ENCODE measurements around the gene SURF1.
"Not testable (repeated sequence)": the region's sequence is repeated elsewhere in the genome, so short reads cannot be mapped to it uniquely, and the experiment has no call there.

Gene SURF1

DNA sequence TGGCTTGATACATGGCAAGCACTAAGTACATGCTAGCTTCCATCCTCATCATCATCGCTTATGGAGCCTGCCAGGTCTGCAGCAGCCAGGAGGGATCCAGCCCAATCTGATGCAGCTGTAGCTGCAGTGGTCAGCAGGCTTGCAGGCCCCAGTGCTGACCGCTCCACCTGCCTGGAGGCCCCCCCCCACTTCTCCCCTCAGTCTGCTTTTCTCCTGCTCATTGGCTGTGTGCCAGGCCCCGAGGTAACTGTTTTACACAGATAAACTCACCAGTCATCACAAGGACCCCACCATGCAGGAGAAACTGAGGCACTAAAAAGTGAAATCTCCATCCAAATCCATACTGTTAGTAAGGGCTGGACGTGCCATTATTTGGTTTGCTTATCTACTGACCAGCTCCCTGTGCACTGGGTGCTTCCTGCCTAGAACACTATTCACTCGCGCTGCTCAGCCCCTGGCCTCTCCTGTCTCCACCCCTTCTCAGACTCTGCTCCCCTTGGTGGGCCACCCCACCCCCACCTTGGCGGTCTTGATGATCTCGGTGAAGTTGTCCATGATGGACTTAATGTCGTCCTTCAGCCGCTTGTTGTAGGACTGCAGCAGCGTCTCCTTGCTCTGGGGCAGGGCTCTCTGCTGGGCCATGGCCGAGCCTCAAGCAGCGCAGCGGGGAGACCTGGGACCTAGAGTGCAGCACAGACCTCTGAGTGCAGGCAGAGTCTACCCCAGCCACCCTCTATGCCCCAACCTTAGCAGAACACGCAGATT lies 10.1 kb downstream of the SURF1 start:
- in situ Hi-C loops (cut with HindIII; ENCODE audit: low sequenced_read_pairs), result no loop called here

DNA sequence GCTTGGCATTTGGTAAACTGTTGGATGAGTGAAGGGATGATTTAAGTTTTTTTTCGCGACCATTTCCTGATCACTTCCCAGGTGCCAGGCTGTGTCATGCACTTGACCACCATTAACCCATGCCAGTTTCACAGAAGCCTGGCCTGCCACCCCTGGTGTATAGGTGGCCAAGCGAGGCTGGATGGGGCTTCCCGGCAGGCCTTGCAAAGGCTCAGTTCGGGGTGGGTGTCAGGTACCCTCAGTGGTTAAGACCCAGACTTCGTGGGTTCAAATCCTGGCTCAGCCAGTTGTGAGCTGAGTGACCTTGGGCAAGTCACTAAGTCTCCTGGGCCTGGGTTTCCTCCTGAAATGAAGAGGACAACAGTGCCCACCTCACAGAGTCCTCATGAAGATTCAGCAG lies 10.7 kb downstream of the SURF1 start:
- in situ Hi-C loops (cut with HindIII; ENCODE audit: low sequenced_read_pairs), result no loop called here

DNA sequence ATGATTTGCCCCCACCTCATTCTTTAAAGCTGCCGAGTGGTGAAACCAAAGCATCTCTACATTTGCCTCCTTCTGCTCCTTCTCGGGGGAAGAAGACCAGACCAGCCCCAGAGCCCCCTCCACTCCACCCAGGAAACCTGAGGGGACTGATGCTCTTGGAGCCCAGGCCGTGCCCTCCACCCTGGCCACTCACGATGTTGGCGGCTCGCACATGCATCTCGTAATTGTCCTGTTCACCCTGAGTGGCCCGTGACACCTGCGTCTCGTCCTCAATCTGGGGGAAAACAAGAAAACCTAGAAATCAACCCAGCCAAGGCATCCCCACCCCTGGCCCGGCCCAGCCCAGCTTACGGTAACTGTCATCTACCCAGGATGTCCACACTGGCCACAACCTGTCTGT lies 11.3 kb downstream of the SURF1 start:
- in situ Hi-C loops (cut with HindIII; ENCODE audit: low sequenced_read_pairs), result no loop called here

DNA sequence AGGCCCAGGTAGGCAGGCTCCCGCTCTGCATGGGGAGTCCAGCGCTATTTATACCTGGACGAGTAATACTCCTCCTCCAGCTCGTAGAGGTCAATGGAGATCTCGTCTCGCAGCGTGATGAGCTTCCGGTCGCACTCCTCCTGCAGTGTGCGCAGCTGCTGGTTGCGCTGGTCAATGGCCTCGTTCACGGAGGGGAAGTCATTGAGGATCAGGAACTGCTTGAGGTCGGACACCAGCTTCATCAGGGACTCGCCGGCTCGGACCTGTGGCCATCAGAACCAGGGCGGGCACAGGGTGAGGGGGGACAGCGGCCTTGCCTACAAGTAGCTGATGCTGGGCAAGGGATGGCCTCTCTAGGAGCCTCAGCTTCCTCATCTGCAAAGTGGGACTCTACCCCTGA lies 12.2 kb downstream of the SURF1 start:
- in situ Hi-C loops (cut with HindIII; ENCODE audit: low sequenced_read_pairs), result no loop called here

DNA sequence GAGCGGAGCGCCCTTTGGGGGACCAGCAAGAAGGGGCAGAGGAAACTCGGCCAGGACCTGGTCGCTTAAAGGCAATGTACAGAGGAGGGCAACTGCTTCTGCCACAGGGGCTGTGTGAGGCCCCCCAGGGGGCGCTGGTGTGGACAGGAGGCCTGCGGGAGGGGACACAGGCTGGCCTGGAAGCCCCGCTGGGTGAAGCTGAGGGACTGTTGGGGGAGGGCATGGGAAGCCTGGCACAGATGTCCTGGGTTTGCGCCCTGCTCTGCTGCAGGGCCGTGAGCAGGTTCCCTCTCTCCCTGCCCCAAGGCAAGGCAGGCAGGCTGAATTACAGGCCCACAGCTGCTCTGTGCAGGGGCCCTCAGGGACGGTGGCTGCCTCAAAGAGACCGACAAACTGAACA lies 13.7 kb downstream of the SURF1 start:
- in situ Hi-C loops (cut with HindIII; ENCODE audit: low sequenced_read_pairs), result no loop called here

DNA sequence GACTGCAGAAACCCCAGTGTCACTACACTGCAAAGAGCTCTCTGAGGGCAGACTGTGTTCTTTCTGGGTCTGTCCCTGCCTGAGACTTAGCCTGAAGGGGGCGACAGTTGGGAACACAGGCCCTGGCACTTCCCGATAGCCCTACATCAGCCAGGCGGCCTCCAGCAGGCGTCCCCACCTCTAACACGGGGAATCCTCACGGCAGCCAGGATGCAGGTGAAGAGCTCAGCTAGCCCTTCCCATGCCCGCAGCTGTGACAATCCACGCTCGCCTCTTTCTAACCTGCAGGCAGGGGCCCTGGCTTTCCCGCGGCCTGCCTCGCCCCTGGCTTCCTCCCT lies 14.2 kb downstream of the SURF1 start:
- in situ Hi-C loops (cut with HindIII; ENCODE audit: low sequenced_read_pairs), result no loop called here

DNA sequence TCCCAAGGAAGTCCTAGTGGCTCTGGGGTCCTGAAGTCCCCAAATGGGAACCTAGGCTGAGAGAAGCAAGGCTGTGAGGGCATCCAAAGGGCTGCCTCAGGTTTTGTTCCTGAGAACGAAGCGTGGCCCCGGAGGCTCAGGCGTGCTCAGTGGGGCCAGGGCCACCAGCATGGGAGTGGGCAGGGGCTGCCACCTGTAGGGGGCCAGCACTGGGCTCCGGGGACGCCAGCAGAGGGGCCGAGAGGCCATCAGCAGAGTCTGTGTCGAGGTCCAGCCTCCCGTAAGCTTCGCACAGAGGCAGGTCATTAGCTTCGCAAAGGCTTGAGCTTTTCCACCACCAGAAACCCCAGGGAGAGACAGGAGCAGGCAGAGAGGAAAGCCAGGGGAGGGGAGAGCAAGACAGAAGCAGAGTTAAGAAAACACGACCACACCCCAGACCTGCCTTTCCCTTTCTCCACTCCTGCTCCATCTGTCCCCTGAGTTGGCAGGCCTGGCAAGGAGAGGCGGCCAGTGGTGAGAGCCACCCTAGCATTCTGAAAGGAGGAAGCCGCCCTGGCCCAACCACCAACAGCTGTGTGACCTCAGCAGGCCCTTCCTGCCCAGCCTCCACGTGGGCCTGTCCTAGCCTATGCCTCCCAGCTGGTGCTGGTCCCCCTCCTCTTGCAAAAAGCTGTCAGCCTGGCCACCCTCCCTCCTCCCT lies 14.8 kb downstream of the SURF1 start:
- in situ Hi-C loops (cut with HindIII; ENCODE audit: low sequenced_read_pairs), result no loop called here

DNA sequence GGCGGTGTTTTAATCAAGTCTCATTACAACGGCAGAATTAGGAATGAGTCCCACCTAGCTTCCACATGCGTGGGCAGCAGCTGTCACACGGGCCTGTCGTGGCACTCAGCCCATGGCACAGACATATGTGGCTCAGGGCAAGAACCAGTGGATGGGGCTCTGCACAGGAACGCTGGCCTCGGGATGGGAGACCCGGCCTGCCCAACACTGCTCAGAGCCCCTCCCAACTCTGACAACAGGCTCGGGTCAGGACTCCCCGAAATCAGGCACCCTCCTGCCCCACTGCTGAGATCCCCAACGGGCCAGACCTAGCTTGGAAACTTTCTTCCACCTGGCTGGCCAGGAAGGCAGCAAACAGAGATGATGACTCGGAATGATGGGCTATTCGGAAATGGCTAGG lies 15.4 kb downstream of the SURF1 start:
- in situ Hi-C loops (cut with HindIII; ENCODE audit: low sequenced_read_pairs), result no loop called here

DNA sequence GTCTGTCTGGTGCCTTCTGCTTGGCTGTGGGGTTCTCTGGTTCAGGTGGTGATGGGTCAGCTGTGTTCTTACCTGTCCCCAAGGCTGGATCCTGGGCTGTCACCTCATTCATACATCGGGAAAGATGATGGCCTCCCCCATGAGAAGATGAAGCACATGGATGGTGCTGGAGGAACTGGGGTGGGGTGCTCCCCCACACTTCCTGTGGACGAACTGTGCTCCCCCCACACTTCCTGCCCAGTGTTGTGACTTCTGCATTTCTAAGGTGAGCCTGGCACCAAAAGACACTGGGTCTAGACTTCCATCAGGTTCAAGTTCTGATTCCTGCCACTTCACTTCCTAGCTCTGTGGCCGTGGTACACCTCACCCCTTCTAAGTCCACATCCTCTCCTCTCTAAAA lies 16.0 kb downstream of the SURF1 start:
- in situ Hi-C loops (cut with HindIII; ENCODE audit: low sequenced_read_pairs), result no loop called here

DNA sequence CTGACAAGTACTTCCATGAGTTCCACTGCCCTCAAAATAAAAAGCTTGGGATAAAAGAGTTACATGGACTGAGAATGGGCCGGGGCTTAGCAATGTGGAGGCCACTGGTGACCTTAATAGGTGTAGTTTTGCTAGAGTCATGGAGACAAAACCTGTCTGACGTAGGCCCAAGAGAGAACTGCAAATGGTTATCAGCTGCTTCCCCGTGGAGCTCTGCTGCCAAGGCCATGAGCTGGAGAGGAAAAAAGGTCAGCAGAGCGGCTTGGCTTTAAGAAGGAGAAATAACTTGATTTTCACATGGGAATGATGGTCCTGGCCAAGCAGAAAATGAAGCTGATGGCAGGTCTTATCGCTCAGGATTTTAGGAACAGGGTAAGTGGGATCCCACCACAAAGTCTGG lies 16.6 kb downstream of the SURF1 start:
- in situ Hi-C loops (cut with HindIII; ENCODE audit: low sequenced_read_pairs), result no loop called here

DNA sequence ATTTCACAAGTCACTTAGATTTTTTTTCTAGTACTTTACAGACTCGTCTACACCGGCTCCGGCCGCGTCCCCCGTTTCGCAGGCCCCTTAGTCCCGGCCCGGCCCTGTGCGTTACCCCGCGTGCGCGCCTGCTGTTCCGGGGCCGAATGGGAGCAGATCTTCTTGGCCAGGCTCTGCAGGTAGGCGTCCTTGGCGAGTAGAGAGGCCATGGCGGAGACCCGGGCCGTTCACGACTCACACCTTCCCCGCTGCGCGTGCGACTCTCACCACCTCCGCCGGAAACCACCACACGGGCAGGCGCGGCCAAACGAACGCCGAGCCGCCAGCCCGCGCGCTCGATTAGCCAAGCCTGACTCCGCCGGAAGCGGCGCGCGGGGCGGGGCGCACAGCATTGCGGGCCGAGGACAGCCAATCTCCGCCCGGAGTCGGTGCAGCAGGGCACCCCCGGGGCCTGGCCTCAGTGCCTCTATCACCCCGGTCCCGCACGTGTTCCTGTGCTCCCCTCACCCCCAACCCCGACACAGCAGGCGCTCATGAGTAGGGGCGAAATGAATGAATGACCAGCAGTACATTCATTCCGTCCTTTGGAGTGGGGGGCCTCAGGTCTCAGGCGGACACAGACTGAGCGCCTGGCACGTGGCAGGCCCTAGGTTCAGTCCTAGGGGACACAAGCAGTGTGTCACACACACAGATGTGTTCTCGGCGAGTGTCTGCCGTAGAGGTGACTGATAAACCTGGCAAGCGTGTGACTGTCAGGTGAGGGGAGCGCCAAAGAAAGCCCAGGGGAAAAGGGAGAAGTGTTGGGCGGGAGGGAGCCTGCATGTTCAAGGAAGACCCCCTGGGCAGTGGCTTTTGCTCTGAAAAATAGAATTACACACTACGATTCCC lies 20.1 kb downstream of the SURF1 start, which contains the start of gene SURF6:
Gene SURF6, minus strand, starts transcription at position 265 of the 888 bp plus-strand sequence. Its CDS starts 56 bp downstream, at position 209.
- in situ Hi-C loops (cut with HindIII; ENCODE audit: low sequenced_read_pairs), result no loop called here

DNA sequence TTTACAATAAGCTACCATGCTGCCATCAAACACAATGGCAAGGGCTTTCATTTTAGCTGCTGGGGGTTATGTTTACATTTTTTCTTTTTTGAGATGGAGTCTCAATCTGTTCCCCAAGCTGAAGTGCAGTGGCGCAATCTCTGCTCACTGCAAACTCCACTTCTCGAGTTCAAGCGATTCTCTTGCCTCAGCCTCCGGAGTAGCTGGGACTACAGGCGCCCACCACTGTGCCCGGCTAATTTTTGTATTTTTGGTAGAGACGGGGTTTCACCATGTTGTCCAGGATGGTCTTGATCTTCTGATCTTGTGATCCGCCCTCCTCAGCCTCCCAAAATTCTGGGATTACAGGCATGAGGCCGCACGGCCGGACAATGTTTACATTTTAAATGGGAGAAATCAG lies 21.4 kb downstream of the SURF1 start:
- in situ Hi-C loops (cut with HindIII; ENCODE audit: low sequenced_read_pairs), result not testable (repeated sequence)

DNA sequence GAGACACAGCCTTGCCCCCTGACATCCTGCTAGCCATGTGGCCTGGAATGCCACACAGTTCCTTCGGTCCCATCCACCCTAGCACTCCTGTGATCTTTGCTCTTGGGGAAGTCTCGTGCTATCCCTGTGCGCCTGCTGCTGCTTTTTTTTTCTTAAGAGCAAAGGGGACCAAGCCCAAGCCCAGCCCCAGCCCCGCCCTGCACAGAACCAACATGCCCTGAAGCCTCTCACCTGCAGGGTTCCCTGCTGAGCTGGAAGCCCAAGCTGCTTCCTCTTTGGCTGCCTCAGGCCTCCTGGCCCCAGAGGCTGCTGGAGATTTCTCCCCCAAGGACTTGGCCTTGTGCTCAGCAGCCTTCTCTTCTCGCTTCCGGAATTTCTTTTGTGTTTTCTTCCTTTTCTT lies 22.1 kb downstream of the SURF1 start:
- in situ Hi-C loops (cut with HindIII; ENCODE audit: low sequenced_read_pairs), result no loop called here

DNA sequence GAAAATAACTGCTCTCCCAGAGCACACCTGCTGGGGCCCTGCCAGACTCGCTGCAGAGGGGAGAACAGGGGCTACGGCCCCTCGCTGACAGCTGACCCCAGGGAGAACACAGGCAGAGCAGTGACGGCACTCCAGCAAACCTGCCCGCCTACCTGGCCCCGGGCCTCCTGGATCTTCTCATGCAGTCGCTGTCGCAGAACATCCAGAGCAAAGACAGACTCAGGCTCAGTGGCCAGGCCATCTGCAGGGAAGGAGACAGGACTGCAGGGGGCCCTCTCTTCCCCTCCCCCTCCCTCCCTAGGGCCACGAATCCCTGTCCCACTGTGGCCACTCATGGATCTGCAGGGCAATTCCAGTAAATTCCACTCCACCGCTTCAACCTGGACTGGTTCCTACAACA lies 22.7 kb downstream of the SURF1 start:
- in situ Hi-C loops (cut with HindIII; ENCODE audit: low sequenced_read_pairs), result no loop called here

DNA sequence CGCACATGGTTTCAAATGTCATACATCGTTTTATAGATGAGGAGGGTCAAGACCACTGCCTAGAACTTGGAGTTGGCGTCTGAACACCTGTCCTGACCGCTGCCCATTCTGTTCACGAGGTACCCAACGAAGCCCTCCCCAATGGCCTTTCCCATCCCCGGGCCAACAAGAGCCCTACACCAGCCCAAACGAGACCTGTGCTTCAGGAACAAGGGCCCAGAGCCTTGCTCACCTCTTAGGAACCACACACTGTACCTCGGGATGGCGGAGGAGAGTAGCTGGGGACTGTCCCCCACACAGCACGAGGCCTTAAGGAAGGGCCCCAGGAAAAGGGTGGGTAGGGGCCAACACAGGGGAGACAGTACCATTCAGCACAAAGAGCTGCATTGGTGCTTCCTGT lies 23.3 kb downstream of the SURF1 start:
- in situ Hi-C loops (cut with HindIII; ENCODE audit: low sequenced_read_pairs), result no loop called here

DNA sequence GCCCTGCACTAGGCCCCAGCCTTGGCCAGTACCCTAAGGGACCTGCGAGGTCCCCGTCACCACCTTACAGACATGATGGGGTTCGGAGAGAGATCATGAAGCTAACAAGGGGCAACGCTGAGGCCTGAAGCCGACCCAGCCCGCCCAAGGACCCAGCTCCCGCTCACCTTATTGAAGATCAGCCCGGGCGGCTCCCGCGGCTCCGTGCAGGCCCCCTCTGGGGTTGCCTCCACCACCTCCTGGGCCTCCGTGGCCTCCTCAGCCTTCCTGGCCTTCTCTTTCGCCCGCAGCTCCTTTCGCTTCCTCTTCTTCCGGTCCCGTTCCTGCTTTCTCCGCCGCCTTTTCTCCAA lies 23.9 kb downstream of the SURF1 start:
- in situ Hi-C loops (cut with HindIII; ENCODE audit: low sequenced_read_pairs), result no loop called here

DNA sequence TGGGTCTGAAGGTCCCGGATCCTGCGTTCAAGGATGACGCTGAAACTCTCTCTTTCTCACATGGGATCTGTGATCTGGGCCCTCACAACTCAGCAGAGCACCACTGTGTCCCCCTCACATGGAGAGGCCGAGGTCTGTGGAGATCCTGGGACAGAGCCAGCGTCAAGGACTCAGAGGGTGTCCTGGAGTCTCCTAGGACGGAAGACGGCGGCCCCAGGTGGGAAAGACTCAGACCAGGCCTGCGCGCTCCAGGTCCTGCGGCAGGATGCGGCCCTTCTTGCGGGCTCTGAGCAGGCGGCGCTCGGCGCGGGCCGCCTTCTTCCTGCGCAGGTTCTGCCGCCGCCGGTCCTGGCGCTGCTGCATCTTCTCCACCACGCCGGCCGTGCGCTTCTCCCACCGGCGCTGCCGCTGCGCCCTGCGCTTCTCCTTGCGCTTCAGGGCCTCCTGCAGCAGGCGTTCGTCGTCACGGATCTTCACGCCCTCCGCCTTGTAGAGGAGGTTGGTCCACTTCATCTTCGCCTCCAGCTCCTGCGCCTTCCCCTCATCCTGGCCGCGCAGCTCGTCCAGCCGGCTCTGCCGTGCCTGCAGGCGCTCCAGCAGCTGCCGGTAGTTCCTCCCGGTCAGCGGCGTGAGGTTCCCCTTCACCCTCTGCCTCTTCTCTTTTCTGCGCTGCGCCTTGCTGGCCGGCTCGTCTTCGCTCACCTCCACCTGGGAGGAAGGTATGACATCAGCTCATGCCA lies 24.5 kb downstream of the SURF1 start:
- in situ Hi-C loops (cut with HindIII; ENCODE audit: low sequenced_read_pairs), result no loop called here

DNA sequence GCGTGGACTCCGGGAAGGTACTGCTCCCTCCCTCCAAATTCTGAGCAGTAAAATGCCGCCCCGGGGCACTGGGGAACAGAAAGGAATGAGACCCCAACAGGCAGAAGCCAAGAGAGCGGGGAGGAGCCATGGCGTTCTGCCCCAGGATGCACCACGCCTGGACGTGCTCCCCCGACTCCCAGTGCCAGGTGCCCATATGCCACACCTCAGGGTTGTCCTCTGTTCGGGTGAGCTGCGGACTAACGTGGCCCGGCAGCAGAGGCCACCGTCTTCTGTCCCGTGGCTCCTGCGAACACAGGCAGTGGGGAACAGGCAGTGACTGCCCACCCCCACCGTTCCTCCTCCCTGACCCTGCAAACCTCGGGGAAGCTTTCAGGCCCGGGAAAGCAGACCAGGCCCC lies 25.1 kb downstream of the SURF1 start:
- in situ Hi-C loops (cut with HindIII; ENCODE audit: low sequenced_read_pairs), result no loop called here

DNA sequence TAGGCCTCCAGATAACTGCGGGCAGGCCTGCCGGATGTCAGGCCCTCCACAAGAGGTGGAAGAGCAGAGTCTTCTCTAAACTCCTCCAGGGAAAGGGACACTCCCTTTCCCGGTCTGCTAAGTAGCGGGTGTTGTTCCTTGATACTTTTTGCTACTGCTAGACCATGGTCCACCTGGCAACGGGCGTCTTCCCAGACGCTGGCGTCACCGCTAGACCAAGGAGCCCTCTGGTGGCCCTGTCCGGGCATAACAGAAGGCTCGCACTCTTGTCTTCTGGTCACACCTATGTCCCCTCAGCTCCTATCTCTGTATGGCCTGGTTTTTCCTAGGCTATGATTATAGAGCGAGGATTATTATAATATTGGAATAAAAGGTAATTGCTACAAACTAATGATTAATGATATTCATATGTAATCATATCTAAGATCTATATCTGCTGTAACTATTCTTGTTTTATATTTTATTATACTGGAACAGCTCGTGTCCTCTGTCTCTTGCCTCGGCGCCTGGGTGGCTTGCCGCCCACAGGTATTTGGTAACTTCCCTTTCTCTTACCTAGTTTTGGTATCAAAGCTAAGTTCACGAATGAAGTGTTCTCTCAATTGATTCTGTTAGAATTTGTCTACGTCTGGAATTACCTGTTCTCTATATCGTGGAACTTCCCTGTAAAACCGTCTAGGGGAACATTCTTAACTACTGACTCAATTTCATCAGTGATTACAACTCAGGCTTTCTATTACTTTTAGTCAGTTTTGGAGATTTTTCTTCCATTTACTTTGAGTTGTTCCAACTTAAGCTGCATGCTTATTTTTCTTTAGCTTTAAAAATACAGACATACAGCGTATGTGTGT lies 26.8 kb downstream of the SURF1 start:
- in situ Hi-C loops (cut with HindIII; ENCODE audit: low sequenced_read_pairs), result not testable (repeated sequence)

DNA sequence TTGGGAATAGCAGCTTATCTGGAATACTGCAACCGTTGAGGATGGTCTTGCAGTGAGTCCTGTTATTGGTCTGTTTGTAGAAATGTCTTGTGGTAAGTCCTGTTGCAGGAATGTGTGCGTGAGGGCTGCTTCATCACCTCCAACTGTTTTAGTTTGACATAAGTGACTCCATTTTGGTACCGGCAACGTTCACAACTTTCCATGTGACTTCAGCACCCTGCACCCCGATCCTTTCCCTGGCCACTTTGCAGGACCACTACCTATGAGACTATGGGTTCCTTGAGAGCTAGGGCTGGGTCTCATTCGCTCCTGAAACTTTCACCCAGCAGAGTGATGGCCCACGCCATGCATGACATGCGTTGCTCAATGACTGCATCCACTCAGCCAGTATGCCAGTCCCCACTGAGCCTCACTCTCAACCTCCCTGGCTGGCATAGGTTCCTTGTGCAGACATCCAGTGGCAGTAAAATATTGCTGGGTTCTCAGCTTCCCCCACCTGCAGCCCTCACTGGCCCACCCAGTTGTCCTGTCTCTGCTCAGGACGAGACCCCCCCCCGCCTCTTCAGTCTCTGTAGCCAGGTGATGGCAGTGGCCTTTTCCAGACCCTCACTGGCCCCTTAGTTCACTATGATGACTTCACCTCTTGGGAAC lies 28.3 kb downstream of the SURF1 start:
- in situ Hi-C loops (cut with HindIII; ENCODE audit: low sequenced_read_pairs), result no loop called here
